T-helper 22 cell (primary cell): ENCODE results near the gene FOXI1.
"Not testable (repeated sequence)": the region's sequence is repeated elsewhere in the genome, so short reads cannot be mapped to it uniquely, and the experiment has no call there.

Source experiments
- DNase-seq: peaks from one replicate; pipeline ENCODE4 v3.0.0-alpha.2; 2020; ENCODE audit warnings: low read depth

The FOXI1 gene

GRCh38 chr5:170092455-170093101 is 13.1 kb upstream of the FOXI1 start:
- no peak for DNase-seq

- DNase-seq: not testable (repeated sequence)
Observed at GRCh38 chr5:170094329-170094728, 11.4 kb upstream of the FOXI1 start.

- DNase-seq: no peak
Observed at GRCh38 chr5:170095646-170096045, 10.1 kb upstream of the FOXI1 start.

- DNase-seq: no peak
Observed at GRCh38 chr5:170097934-170098333, 7.8 kb upstream of the FOXI1 start.

- DNase-seq: peak; percentile 29
Observed at GRCh38 chr5:170100066-170100943, 5.4 kb upstream of the FOXI1 start.

GRCh38 chr5:170103447-170103846 is 2.2 kb upstream of the FOXI1 start:
- DNase-seq: no peak

GRCh38 chr5:170104299-170104698 is 1.4 kb upstream of the FOXI1 start:
- DNase-seq: no peak

GRCh38 chr5:170104710-170105109 is 987 bp upstream of the FOXI1 start:
- DNase-seq: no peak

- DNase-seq: no peak
Observed at GRCh38 chr5:170107674-170108073, 2.0 kb downstream of the FOXI1 start.

- DNase-seq: no peak
Observed at GRCh38 chr5:170108266-170108785, 2.6 kb downstream of the FOXI1 start.

- DNase-seq: no peak
Observed at GRCh38 chr5:170109059-170110031, 3.6 kb downstream of the FOXI1 start.

- no peak for DNase-seq
Observed at GRCh38 chr5:170110403-170111087, 4.8 kb downstream of the FOXI1 start.

- DNase-seq: no peak
Observed at GRCh38 chr5:170111088-170111785, 5.5 kb downstream of the FOXI1 start.

- DNase-seq: no peak
Observed at GRCh38 chr5:170112876-170113521, 7.3 kb downstream of the FOXI1 start.

- DNase-seq: no peak
Observed at GRCh38 chr5:170113522-170113900, 7.8 kb downstream of the FOXI1 start.

GRCh38 chr5:170114271-170114670 is 8.6 kb downstream of the FOXI1 start:
- DNase-seq: no peak

- no peak for DNase-seq
Observed at GRCh38 chr5:170115925-170116324, 10.2 kb downstream of the FOXI1 start.

- no peak for DNase-seq
Observed at GRCh38 chr5:170117736-170118135, 12.0 kb downstream of the FOXI1 start.

- DNase-seq: no peak
Observed at GRCh38 chr5:170120576-170120975, 14.9 kb downstream of the FOXI1 start.

GRCh38 chr5:170121321-170121720 is 15.6 kb downstream of the FOXI1 start:
- DNase-seq: no peak
